Epithelial cell of esophagus (primary cell): ENCODE data around the gene NECAB2.

Source experiments
- DNase-seq: peaks from one replicate; pipeline ENCODE4 v3.0.0; 2010; ENCODE audit warnings: low read depth
- H3K4me3 ChIP-seq: 2 replicates; pipeline ENCODE4 v1.5.1; 2011; ENCODE audit warnings: mild to moderate bottlenecking, low read length, control low read depth
- TF ChIP-seq, protein P1 (sequence below): IDR thresholded peaks from 2 replicates; pipeline ENCODE4 v1.5.1; 2011; ENCODE audit warnings: low read depth, mild to moderate bottlenecking, low read length, control low read depth, inconsistent platforms; ENCODE audit not compliant: insufficient read depth; ENCODE audit errors: missing control alignments

NECAB2 gene

DNA sequence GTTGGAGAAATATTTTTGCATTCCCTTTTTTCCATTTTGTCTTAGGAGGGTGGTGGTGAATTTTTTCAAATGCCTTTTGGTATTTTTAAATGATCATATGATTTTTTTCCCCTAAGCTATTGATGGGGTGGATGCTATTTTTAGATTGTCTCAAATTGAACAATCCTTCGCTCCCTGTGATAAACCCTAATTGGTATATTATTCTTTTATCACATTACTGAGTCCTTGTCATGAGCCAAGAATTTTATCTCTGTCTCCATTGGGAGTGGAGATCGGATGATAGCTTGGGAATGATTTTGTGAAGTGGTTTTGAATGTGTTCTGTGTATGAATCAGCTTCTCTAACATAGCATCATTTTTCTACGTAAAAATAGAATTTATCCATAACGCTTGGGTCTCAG lies 15.4 kb downstream of the NECAB2 start:
- TF ChIP-seq, protein P1, sequence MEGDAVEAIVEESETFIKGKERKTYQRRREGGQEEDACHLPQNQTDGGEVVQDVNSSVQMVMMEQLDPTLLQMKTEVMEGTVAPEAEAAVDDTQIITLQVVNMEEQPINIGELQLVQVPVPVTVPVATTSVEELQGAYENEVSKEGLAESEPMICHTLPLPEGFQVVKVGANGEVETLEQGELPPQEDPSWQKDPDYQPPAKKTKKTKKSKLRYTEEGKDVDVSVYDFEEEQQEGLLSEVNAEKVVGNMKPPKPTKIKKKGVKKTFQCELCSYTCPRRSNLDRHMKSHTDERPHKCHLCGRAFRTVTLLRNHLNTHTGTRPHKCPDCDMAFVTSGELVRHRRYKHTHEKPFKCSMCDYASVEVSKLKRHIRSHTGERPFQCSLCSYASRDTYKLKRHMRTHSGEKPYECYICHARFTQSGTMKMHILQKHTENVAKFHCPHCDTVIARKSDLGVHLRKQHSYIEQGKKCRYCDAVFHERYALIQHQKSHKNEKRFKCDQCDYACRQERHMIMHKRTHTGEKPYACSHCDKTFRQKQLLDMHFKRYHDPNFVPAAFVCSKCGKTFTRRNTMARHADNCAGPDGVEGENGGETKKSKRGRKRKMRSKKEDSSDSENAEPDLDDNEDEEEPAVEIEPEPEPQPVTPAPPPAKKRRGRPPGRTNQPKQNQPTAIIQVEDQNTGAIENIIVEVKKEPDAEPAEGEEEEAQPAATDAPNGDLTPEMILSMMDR, result no peak
- no peak for DNase-seq
- no peak overlapping the region for H3K4me3 ChIP-seq

DNA sequence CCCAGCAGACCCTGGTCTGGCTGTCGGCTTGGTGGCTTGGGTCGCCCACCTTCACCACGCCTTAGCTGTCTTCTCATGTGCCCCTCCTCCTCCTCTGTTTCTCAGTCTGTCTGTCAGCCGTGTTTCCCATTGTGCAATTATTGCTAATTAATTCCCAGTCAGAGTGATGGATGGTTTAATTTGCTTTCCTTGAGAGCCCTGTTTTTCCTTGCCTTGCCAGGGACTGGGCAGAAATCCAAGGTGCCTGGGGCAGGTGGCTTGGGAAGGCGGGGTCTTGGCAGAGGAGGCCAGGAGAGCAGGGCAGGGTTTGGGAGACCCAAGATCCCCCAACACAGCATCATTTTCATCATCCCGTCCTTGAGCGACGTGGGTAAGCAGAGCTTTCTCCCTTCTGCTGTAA lies 21.3 kb downstream of the NECAB2 start:
- TF ChIP-seq, protein P1, result no peak
- no peak for DNase-seq
- H3K4me3 ChIP-seq, result no peak overlapping the region

DNA sequence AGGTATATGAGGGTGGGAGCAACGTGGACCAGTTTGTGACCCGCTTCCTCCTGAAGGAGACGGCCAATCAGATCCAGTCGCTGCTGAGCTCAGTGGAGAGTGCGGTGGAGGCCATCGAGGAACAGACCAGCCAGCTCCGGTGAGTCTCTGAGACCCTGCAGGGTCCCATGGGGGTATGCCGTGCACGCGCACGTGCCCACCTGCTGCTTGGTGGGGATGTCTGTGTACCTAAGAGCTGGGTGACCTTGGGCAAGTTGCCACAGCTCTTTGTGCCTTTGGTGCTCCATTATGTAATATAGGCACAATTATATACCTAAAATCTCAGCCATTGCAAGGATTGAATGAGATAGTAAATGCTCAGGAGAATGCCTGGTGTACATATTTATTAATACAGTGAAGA lies 22.4 kb downstream of the NECAB2 start:
- TF ChIP-seq, protein P1, result no peak
- no peak for DNase-seq
- no peak overlapping the region for H3K4me3 ChIP-seq

DNA sequence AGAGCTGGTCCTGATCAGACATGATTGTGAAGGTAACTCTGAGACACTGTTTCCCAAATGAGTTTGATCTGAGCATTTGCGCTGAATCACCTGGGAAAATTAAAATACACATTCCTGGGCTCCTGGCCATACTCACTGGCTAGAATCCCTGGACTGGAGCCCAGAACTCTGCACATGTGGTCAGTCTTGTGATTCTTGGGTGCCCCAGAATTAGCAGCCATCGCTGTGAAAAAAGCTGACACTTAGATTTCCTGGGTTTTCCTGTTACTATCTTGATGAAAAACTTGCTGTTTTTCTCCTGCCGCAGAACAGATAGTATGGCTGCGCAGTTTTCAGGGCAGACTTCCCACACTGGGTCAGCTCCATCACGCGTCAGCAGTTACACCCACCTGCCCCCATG lies 24.6 kb downstream of the NECAB2 start:
- peak; percentile 43 for DNase-seq
- TF ChIP-seq, protein P1, result no peak
- H3K4me3 ChIP-seq, result no peak overlapping the region

DNA sequence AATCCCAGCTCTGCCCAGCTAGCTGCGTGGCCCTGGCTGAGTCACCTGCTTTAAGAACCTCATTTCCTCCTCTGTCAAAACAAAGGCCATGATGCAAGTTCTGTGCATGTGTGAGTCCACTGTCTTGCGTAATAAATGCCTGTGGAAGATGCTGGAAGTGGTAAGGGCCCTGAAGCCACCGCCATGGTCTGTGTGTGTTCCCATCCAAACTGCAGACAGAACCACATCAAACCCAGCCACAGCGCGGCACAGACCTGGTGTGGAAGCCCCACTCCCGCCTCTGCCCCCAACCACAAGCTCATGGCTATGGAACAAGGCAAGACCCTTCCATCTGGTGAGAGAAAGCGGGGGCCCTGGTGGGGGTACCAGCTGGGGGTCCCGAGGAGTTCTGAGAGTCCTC lies 26.0 kb downstream of the NECAB2 start:
- H3K4me3 ChIP-seq, result no peak overlapping the region
- DNase-seq, result peak; percentile 96
- TF ChIP-seq, protein P1, result no peak

DNA sequence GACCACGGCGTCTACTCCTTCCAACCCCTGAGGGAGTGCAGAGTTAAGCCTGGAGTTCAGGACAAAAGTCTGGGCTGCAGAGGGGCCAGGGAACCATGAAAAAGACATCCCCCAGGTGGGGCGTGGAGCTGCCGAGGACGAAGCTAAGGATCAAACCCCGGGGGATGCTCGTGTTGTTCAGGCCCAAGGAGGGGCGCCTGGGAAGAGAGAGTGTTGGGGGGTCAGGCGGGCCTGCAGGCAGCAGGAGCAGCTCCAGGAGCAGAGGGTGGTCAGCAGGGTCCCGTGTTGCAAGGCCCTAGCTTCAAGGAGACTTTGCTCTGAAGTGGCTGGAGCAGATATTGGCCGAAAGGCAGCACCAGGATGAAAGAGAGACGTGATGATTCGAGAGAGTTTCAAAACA lies 26.7 kb downstream of the NECAB2 start:
- TF ChIP-seq, protein P1, result no peak
- H3K4me3 ChIP-seq, result no peak overlapping the region
- no peak for DNase-seq

DNA sequence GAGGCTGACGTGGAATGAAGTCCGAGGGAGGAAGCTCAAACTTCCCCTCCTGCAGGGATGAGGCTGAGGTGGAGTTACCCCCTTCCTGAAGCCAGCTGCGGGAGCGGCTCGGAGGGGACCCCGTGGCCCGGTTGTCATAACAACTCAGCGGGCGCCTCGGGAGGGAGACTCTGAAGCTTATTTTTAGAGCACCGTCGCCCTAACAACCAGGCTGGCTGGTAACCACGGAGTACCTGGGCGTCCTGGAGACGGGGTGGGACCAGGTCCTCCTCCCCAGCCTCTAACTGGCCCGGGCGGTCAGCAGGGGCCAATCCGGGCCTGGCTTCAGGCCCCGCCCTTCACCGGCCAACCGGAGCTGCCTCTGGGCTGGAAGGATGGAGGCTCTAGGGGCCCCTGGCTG lies 27.7 kb downstream of the NECAB2 start:
- TF ChIP-seq, protein P1, result no peak
- peak; percentile 39 for DNase-seq
- no peak overlapping the region for H3K4me3 ChIP-seq
